ENCODE results near the gene TRIM8.

TRIM8 gene

DNA sequence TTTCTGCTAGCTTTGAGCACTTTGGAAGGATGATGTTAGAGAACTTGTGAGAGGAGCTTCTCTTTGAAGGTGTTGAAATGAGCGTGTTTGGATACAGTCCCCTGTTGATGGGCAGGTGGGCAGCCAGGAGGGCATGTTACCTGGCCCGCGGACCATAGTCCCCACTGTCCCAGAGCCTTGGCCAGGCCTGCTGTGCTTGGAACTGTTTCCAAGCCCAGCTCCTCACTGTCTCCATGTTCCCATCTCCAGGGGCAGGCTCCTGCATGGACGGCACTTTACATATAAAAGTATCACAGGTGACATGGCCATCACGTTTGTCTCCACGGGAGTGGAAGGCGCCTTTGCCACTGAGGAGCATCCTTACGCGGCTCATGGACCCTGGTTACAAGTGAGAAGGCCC lies 27.2 kb upstream of the TRIM8 start:
- no peak overlapping the region for H3K4me3 ChIP-seq (ENCODE audit: low read depth, low read length)
- no peak for DNase-seq (ENCODE audit: low read depth, low spot score)
- ChIA-PET POLR2A (no interaction called here), CTCF (interaction anchor here (0.9 to 1.5 kb wide), 4 partner anchors 8 to 12 kb away, joined by 3 to 6 read pairs (median 4); no protein-coding TSS in a partner anchor)
- TF ChIP-seq CTCF (IDR thresholded peaks at IDR 0.05; ENCODE audit: insufficient read depth, low read length, missing control alignments): no peak

- CTCF ChIA-PET: interaction anchor here (2.2 kb wide), 1 partner anchor 10 kb away, joined by 6 read pairs; no protein-coding TSS in a partner anchor
- POLR2A ChIA-PET: no interaction called here
- no peak for TF ChIP-seq CTCF (IDR thresholded peaks at IDR 0.05; ENCODE audit: insufficient read depth, low read length, missing control alignments)
- H3K4me3 ChIP-seq (ENCODE audit: low read depth, low read length): no peak overlapping the region
- no peak for DNase-seq (ENCODE audit: low read depth, low spot score)
These were observed 26.5 kb upstream of the TRIM8 start for GRCh38 chr10:102617816-102618215.

- ChIA-PET CTCF (interaction anchor here (1.2 to 2.2 kb wide), 4 partner anchors 9 to 45 kb away, joined by 3 to 6 read pairs (median 4); no protein-coding TSS in a partner anchor), POLR2A (interaction anchor here (0.6 to 1.2 kb wide), 2 partner anchors 10 to 25 kb away, joined by 3 to 5 read pairs; no protein-coding TSS in a partner anchor)
- TF ChIP-seq CTCF (IDR thresholded peaks at IDR 0.05; ENCODE audit: insufficient read depth, low read length, missing control alignments): no peak
- DNase-seq (ENCODE audit: low read depth, low spot score): no peak
- no peak overlapping the region for H3K4me3 ChIP-seq (ENCODE audit: low read depth, low read length)
These were observed 24.8 kb upstream of the TRIM8 start for GRCh38 chr10:102619281-102619981.

GRCh38 chr10:102620138-102620590 lies 24.1 kb upstream of the TRIM8 start:
- POLR2A ChIA-PET: no interaction called here
- DNase-seq (ENCODE audit: low read depth, low spot score): no peak
- CTCF ChIA-PET: interaction anchor here (1.2 to 2.2 kb wide), 4 partner anchors 8 to 44 kb away, joined by 3 to 6 read pairs (median 4); no protein-coding TSS in a partner anchor

DNA sequence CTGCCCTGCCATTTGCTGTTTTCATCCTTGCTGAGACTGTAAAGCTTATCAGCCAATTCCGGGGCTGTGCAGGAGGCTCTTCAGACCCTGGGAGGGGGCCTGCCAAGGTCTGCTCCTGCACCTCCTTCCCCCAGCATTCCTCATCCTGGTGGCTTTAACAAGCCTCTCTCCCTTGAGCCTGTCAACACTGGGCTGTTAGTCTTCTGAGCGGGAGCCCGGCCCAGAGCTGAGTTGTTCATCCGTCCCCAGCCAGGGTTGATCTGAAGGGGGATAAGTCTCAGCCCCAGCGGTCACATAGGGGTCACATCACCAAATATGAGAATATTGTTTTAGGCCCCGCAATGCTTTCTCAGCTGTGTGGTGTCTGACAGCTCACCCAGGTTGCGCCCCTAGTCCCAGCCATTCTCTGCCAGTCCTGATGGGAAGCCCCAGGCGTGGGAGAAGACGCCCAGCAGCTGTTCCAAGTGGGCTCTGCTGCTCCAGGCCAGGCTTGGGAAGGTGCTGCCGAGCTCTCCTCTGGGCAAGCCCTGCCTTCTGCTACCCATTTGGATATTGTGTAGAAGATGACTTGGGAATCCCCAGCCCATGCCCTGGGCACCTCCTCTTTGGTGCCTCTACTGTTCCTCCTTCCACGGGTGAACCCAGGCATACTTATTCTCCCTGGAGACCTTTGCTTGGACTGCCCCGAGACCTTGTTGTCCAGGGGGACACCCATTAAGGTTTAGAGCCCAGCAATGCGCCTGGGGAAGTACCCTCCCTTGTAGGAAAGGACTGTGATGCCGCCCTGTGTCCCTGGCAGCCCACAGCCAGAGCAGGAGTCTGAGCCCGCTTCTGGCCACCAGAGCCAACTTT lies 23.5 kb upstream of the TRIM8 start:
- POLR2A ChIA-PET: no interaction called here
- no peak overlapping the region for H3K4me3 ChIP-seq (ENCODE audit: low read depth, low read length)
- CTCF ChIA-PET: interaction anchor here (0.8 to 1.3 kb wide), 2 partner anchors 11 to 44 kb away, joined by 3 read pairs; no protein-coding TSS in a partner anchor
- TF ChIP-seq CTCF (IDR thresholded peaks at IDR 0.05; ENCODE audit: insufficient read depth, low read length, missing control alignments): no peak
- no peak for DNase-seq (ENCODE audit: low read depth, low spot score)

More at GRCh38 chr10:102620138-102620590, 24.1 kb upstream of the TRIM8 start:
- TF ChIP-seq CTCF (IDR thresholded peaks at IDR 0.05; ENCODE audit: insufficient read depth, low read length, missing control alignments): no peak
- H3K4me3 ChIP-seq (ENCODE audit: low read depth, low read length): no peak overlapping the region

All from AG04449 (cell line).